ENCODE data around the gene CERS6. TPM values are rescaled to one million over a fixed set of nuclear protein-coding genes. Genes with fewer than 3 reads are reported as not detected.

Gene CERS6
- total RNA-seq, 1 experiment from 2014 or later = 30.3 TPM

- Histone ChIP-seq H3K4me1 (ENCODE audit: control insufficient read depth, insufficient read depth, low read length) (no peaks in the 10 kb centered on the region), H3K9me3 (ENCODE audit: control insufficient read depth, insufficient read depth, low read depth, low read length) (no peaks in the 10 kb centered on the region), H3K4me3 (ENCODE audit: low read depth in 2 of 2, low read length in 2 of 2) (no peak overlapping the region), H3K36me3 (ENCODE audit: control insufficient read depth, insufficient read depth, low read length) (no peaks in the 10 kb centered on the region), H3K27me3 (ENCODE audit: control insufficient read depth, insufficient read depth, low read length) (no peaks in the 10 kb centered on the region), H3K27ac (ENCODE audit: low read length) (no peak overlapping the region)
- in situ Hi-C loops (cut with HindIII; ENCODE audit: low pct_unique_long_range_greater_than_20kb, low sequenced_read_pairs) (no loop called here), intact Hi-C loops (cut with micrococcal nuclease; ENCODE audit: unreplicated experiment) (no loop called here)
- ChIA-PET CTCF (no interaction called here), POLR2A (interaction anchor here (0.6 kb wide), 1 partner anchor 26 kb away, joined by 7 read pairs; no protein-coding TSS in a partner anchor)
- ATAC-seq (no peak), DNase-seq (ENCODE audit: low read depth, low spot score) (no peak)
- BruUV-seq (replicated peaks) = no TSS peak
- TF ChIP-seq CTCF (IDR thresholded peaks at IDR 0.05) (no peak), SIN3A (IDR thresholded peaks at IDR 0.05; ENCODE audit: borderline replicate concordance, insufficient read depth, low read depth, low read length) (no peak), TCF7L2 (IDR thresholded peaks at IDR 0.05; ENCODE audit: low read depth, low read length) (no peak), POLR2AphosphoS5 (IDR thresholded peaks at IDR 0.05; ENCODE audit: low read depth, low read length) (no peak), REST (IDR thresholded peaks at IDR 0.05; ENCODE audit: insufficient read depth in 1 of 2, low read depth in 2 of 2, low read length in 1 of 2) (no peak)
These were observed 222.2 kb downstream of the CERS6 start for GRCh38 chr2:168678153-168678853.

- intact Hi-C loops (cut with micrococcal nuclease; ENCODE audit: unreplicated experiment) = no loop called here
- no peak overlapping the region for H3K4me3 ChIP-seq (ENCODE audit: low read depth in 2 of 2, low read length in 2 of 2)
- CTCF ChIA-PET = no interaction called here
- no peak overlapping the region for H3K27ac ChIP-seq (ENCODE audit: low read length)
- BruUV-seq (replicated peaks) = no TSS peak
- H3K36me3 ChIP-seq (ENCODE audit: control insufficient read depth, insufficient read depth, low read length) = no peaks in the 10 kb centered on the region
- no peaks in the 10 kb centered on the region for H3K27me3 ChIP-seq (ENCODE audit: control insufficient read depth, insufficient read depth, low read length)
- POLR2A ChIA-PET = no interaction called here
- in situ Hi-C loops (cut with HindIII; ENCODE audit: low pct_unique_long_range_greater_than_20kb, low sequenced_read_pairs) = no loop called here
- ATAC-seq (no peak), DNase-seq (ENCODE audit: low read depth, low spot score) (no peak)
- TF ChIP-seq CTCF (IDR thresholded peaks at IDR 0.05) (no peak), SIN3A (IDR thresholded peaks at IDR 0.05; ENCODE audit: borderline replicate concordance, insufficient read depth, low read depth, low read length) (no peak), TCF7L2 (IDR thresholded peaks at IDR 0.05; ENCODE audit: low read depth, low read length) (no peak), POLR2AphosphoS5 (IDR thresholded peaks at IDR 0.05; ENCODE audit: low read depth, low read length) (no peak), REST (IDR thresholded peaks at IDR 0.05; ENCODE audit: insufficient read depth in 1 of 2, low read depth in 2 of 2, low read length in 1 of 2) (no peak)
- H3K4me1 ChIP-seq (ENCODE audit: control insufficient read depth, insufficient read depth, low read length) = no peaks in the 10 kb centered on the region
- H3K9me3 ChIP-seq (ENCODE audit: control insufficient read depth, insufficient read depth, low read depth, low read length) = no peaks in the 10 kb centered on the region
These were observed 223.0 kb downstream of the CERS6 start for GRCh38 chr2:168679081-168679480.
